ENCODE measurements around the gene KRTAP3-1. TPM values are rescaled to one million over a fixed set of nuclear protein-coding genes. Genes with fewer than 3 reads are reported as not detected.
"Not testable (repeated sequence)": the region's sequence is repeated elsewhere in the genome, so short reads cannot be mapped to it uniquely, and the experiment has no call there.

The KRTAP3-1 gene
- total RNA-seq, 1 donor from 2014 or later, result not detected

DNA sequence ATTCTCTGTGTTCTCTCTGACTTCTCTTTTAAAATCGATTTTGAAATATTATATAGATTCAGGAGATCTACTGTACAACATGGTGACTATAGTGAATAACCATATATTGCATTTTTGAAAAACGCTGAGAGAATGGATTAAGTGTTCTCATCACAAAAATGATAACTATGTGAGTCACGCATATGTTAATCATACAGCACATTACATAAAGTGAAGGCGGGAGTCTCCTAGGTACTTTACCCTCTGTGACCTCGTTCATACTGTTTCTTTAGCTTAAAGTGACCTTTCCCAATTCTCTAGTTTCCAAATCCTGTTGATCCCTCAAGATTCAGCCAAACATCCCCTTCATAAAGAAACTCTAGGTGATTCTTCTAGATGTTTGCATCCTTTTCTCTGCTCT, 6.1 kb downstream of the KRTAP3-1 start:
- no peak overlapping the region for H3K9ac ChIP-seq (ENCODE audit: low read depth in 1 of 3, low read length in 3 of 3)
- peaks cover 0 to 6% (median 3%) of the 10 kb centered on the region in 3 donors for H3K27me3 ChIP-seq (ENCODE audit: control insufficient read depth in 3 of 3, insufficient read depth in 3 of 3, low read length in 3 of 3)
- H3K4me1 ChIP-seq (ENCODE audit: control insufficient read depth in 3 of 3, insufficient read depth in 3 of 3, low read length in 3 of 3), result no peaks in the 10 kb centered on the region
- no peaks in the 10 kb centered on the region for H3K9me3 ChIP-seq (ENCODE audit: control insufficient read depth in 3 of 3, low read length in 3 of 3)
- H3K27ac ChIP-seq (ENCODE audit: low read depth, low read length), result no peak overlapping the region
- no peak overlapping the region for H3K4me3 ChIP-seq (ENCODE audit: low read length in 3 of 3)
- no peaks in the 10 kb centered on the region for H3K36me3 ChIP-seq (ENCODE audit: control insufficient read depth in 3 of 3, insufficient read depth in 3 of 3, low read length in 3 of 3)

DNA sequence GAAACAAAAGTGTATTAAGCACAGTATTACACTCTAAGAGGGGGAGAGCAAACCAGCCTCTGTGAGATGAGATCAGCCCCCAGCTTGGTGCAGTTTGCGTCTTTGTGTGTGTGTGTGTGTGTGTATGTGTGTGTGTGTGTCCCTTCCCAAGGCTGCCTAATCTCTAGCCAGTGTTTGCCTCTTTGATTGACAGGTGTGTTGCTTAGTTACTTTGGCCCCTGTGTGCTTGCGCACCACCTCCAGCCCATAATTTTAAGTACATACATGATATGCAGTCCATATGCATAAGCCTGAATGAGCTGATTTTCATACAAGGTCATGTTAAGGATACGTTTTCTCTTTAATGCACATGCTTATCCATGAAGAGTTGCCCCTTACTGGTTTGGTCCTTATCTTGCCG, 7.1 kb downstream of the KRTAP3-1 start:
- no peaks in the 10 kb centered on the region for H3K9me3 ChIP-seq (ENCODE audit: control insufficient read depth in 3 of 3, low read length in 3 of 3)
- no peaks in the 10 kb centered on the region for H3K4me1 ChIP-seq (ENCODE audit: control insufficient read depth in 3 of 3, insufficient read depth in 3 of 3, low read length in 3 of 3)
- H3K27ac ChIP-seq (ENCODE audit: low read depth, low read length), result no peak overlapping the region
- H3K27me3 ChIP-seq (ENCODE audit: control insufficient read depth in 3 of 3, insufficient read depth in 3 of 3, low read length in 3 of 3), result peaks cover 0 to 9% (median 3%) of the 10 kb centered on the region in 3 donors
- no peaks in the 10 kb centered on the region for H3K36me3 ChIP-seq (ENCODE audit: control insufficient read depth in 3 of 3, insufficient read depth in 3 of 3, low read length in 3 of 3)
- no peak overlapping the region for H3K9ac ChIP-seq (ENCODE audit: low read depth in 1 of 3, low read length in 3 of 3)
- no peak overlapping the region for H3K4me3 ChIP-seq (ENCODE audit: low read length in 3 of 3)

DNA sequence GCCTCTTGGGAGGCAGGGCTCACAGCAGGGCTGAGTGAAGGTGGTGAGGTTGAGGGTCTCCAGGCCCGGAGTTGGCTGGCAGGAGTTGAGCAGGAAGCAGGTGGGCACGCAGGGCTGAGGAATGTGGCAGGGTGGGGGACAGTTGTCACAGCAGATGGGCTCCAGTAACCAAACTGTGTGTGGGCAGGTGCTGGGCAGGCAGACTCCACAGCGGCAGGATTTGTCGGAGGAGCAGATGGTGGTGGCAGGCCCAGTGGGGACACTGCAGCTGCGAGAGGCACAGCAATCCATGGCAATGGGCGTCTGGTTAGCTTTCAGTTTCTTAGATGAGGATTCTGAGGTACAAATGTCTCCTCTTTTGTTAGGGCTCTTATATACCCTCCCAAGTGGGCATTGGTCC, 9.4 kb downstream of the KRTAP3-1 start, which contains the start of gene KRTAP3-2:
TSS of gene KRTAP3-2 (minus strand) at position 344 of the 400 bp plus-strand sequence. CDS start at position 291, 53 bp downstream.
- not testable (repeated sequence) for H3K4me1 ChIP-seq (ENCODE audit: control insufficient read depth in 3 of 3, insufficient read depth in 3 of 3, low read length in 3 of 3); H3K9me3 ChIP-seq (ENCODE audit: control insufficient read depth in 3 of 3, low read length in 3 of 3); H3K36me3 ChIP-seq (ENCODE audit: control insufficient read depth in 3 of 3, insufficient read depth in 3 of 3, low read length in 3 of 3); H3K9ac ChIP-seq (ENCODE audit: low read depth in 1 of 3, low read length in 3 of 3); H3K4me3 ChIP-seq (ENCODE audit: low read length in 3 of 3); H3K27ac ChIP-seq (ENCODE audit: low read depth, low read length)
- peaks cover 2 to 12% (median 3%) of the 10 kb centered on the region in 3 donors for H3K27me3 ChIP-seq (ENCODE audit: control insufficient read depth in 3 of 3, insufficient read depth in 3 of 3, low read length in 3 of 3)

DNA sequence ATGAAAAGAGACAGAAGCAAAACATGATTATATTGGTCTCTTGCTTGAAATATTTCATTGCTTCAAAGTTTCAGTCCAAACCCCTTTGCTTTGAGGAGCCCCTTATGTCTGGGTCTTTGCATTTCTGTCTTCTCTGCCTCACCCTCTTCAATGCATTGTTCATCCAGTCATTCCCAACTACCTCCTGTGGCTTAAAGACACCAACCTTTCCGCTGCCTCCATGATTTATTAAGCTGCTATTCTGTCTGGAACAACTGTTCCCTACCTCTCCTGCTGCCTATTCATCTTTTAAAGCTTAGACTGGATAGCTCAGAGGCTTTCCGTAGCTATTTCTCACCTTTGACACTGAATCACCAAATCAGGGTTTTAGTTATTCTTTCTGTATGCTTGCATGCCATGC, 11.6 kb downstream of the KRTAP3-1 start:
- peaks cover 3 to 15% (median 5%) of the 10 kb centered on the region in 3 donors for H3K27me3 ChIP-seq (ENCODE audit: control insufficient read depth in 3 of 3, insufficient read depth in 3 of 3, low read length in 3 of 3)

DNA sequence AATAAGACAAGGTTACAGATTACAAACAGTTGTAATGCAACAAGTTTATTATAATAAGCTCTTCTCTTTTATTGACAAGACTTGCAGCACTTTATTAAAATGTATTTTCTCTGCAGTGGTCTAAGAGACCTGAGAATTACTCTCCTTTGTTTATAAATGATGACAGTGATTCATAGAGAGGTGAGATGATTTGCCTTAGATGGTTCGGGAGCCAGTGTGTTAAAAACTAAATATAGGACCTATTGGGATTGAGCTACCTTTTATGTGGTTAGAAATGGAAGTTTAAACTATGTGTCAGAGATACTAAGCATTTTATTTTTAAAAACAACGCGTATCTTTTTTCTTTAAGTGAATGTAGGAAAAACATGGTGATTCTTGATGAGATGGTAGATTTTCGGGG, 12.1 kb downstream of the KRTAP3-1 start:
- H3K4me1 ChIP-seq (ENCODE audit: control insufficient read depth in 3 of 3, insufficient read depth in 3 of 3, low read length in 3 of 3), result no peaks in the 10 kb centered on the region
- H3K4me3 ChIP-seq (ENCODE audit: low read length in 3 of 3), result no peak overlapping the region
- H3K9ac ChIP-seq (ENCODE audit: low read depth in 1 of 3, low read length in 3 of 3), result no peak overlapping the region
- peaks cover 3 to 13% (median 5%) of the 10 kb centered on the region in 3 donors for H3K27me3 ChIP-seq (ENCODE audit: control insufficient read depth in 3 of 3, insufficient read depth in 3 of 3, low read length in 3 of 3)
- no peaks in the 10 kb centered on the region for H3K9me3 ChIP-seq (ENCODE audit: control insufficient read depth in 3 of 3, low read length in 3 of 3)
- H3K36me3 ChIP-seq (ENCODE audit: control insufficient read depth in 3 of 3, insufficient read depth in 3 of 3, low read length in 3 of 3), result no peaks in the 10 kb centered on the region
- H3K27ac ChIP-seq (ENCODE audit: low read depth, low read length), result no peak overlapping the region

More for the DNA sequence above, 11.6 kb downstream of the KRTAP3-1 start:
- Histone ChIP-seq H3K36me3 (ENCODE audit: control insufficient read depth in 3 of 3, insufficient read depth in 3 of 3, low read length in 3 of 3) (no peaks in the 10 kb centered on the region), H3K4me3 (ENCODE audit: low read length in 3 of 3) (no peak overlapping the region), H3K27ac (ENCODE audit: low read depth, low read length) (no peak overlapping the region), H3K9ac (ENCODE audit: low read depth in 1 of 3, low read length in 3 of 3) (no peak overlapping the region), H3K9me3 (ENCODE audit: control insufficient read depth in 3 of 3, low read length in 3 of 3) (no peaks in the 10 kb centered on the region), H3K4me1 (ENCODE audit: control insufficient read depth in 3 of 3, insufficient read depth in 3 of 3, low read length in 3 of 3) (no peaks in the 10 kb centered on the region)

DNA sequence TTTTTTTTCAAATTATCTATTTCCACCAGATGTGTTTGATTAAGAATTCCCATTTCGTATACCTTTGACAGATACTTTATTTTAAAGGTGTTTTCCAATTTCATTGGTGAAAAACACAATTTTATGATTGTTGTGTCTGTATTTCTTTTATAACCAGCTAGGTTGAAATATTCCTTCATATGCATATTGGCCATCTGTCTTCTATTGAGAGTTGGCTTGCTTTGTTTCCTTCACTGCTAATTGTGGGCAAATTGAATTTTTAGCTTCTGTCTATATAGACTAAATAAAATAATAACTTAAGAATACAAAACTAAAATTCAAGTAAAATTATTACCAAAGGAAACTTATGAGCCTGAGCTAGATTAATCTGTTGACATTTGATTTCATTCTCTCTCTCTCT, 13.8 kb downstream of the KRTAP3-1 start:
- Histone ChIP-seq H3K27ac (ENCODE audit: low read depth, low read length) (no peak overlapping the region), H3K36me3 (ENCODE audit: control insufficient read depth in 3 of 3, insufficient read depth in 3 of 3, low read length in 3 of 3) (no peaks in the 10 kb centered on the region), H3K4me1 (ENCODE audit: control insufficient read depth in 3 of 3, insufficient read depth in 3 of 3, low read length in 3 of 3) (no peaks in the 10 kb centered on the region), H3K9me3 (ENCODE audit: control insufficient read depth in 3 of 3, low read length in 3 of 3) (no peaks in the 10 kb centered on the region), H3K27me3 (ENCODE audit: control insufficient read depth in 3 of 3, insufficient read depth in 3 of 3, low read length in 3 of 3) (peaks cover 3 to 9% (median 5%) of the 10 kb centered on the region in 3 donors), H3K9ac (ENCODE audit: low read depth in 1 of 3, low read length in 3 of 3) (no peak overlapping the region), H3K4me3 (ENCODE audit: low read length in 3 of 3) (no peak overlapping the region)

DNA sequence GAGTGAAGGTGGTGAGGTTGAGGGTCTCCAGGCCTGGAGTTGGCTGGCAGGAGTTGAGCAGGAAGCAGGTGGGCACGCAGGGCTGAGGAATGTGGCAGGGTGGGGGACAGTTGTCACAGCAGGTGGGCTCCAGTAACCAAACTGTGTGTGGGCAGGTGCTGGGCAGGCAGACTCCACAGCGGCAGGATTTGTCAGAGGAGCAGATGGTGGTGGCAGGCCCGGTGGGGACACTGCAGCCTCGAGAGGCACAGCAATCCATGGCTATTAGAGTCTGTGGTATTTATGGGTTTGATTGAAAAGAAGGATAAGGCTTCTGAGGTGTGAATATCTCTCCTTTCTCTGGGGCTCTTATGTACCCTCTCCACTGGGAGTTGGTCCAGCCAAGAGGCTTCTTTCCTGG, 15.1 kb downstream of the KRTAP3-1 start, which contains the start of gene KRTAP3-3:
TSS of gene KRTAP3-3 (minus strand) at position 326 of the 400 bp plus-strand sequence. CDS start at position 259, 67 bp downstream.
- H3K4me3 ChIP-seq (ENCODE audit: low read length in 3 of 3), result no peak within 1 kb of the TSS
- H3K4me1 ChIP-seq (ENCODE audit: control insufficient read depth in 3 of 3, insufficient read depth in 3 of 3, low read length in 3 of 3), result no peaks in the 10 kb centered on the region
- no peaks in the 10 kb centered on the region for H3K9me3 ChIP-seq (ENCODE audit: control insufficient read depth in 3 of 3, low read length in 3 of 3)
- no peaks in the 10 kb centered on the region for H3K36me3 ChIP-seq (ENCODE audit: control insufficient read depth in 3 of 3, insufficient read depth in 3 of 3, low read length in 3 of 3)
- peaks cover 3 to 9% (median 5%) of the 10 kb centered on the region in 3 donors for H3K27me3 ChIP-seq (ENCODE audit: control insufficient read depth in 3 of 3, insufficient read depth in 3 of 3, low read length in 3 of 3)
- no peak within 1 kb of the TSS for H3K27ac ChIP-seq (ENCODE audit: low read depth, low read length)
- H3K9ac ChIP-seq (ENCODE audit: low read depth in 1 of 3, low read length in 3 of 3), result no peak within 1 kb of the TSS

DNA sequence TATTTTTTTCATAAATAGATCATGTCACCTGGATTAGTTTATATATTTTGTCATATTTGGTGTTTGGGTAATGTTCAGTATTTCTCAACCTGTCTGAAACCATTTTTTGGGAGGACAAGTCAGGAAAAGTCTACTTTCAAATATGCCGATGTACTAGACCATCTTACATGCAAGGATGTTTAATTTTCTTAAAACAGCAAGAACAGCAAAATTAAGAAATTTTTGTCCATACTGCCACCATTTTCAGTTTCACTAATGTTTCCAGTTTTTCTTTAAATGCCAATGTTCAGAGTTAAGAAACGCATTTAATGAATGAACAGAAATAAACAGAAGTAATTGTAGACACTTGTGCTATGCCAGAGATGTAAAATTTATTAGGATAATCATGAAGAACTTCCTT, 15.8 kb downstream of the KRTAP3-1 start:
- H3K9ac ChIP-seq (ENCODE audit: low read depth in 1 of 3, low read length in 3 of 3), result no peak overlapping the region
- H3K9me3 ChIP-seq (ENCODE audit: control insufficient read depth in 3 of 3, low read length in 3 of 3), result no peaks in the 10 kb centered on the region
- no peak overlapping the region for H3K27ac ChIP-seq (ENCODE audit: low read depth, low read length)
- H3K4me1 ChIP-seq (ENCODE audit: control insufficient read depth in 3 of 3, insufficient read depth in 3 of 3, low read length in 3 of 3), result no peaks in the 10 kb centered on the region
- no peak overlapping the region for H3K4me3 ChIP-seq (ENCODE audit: low read length in 3 of 3)
- peaks cover 3 to 9% (median 5%) of the 10 kb centered on the region in 3 donors for H3K27me3 ChIP-seq (ENCODE audit: control insufficient read depth in 3 of 3, insufficient read depth in 3 of 3, low read length in 3 of 3)
- H3K36me3 ChIP-seq (ENCODE audit: control insufficient read depth in 3 of 3, insufficient read depth in 3 of 3, low read length in 3 of 3), result no peaks in the 10 kb centered on the region

DNA sequence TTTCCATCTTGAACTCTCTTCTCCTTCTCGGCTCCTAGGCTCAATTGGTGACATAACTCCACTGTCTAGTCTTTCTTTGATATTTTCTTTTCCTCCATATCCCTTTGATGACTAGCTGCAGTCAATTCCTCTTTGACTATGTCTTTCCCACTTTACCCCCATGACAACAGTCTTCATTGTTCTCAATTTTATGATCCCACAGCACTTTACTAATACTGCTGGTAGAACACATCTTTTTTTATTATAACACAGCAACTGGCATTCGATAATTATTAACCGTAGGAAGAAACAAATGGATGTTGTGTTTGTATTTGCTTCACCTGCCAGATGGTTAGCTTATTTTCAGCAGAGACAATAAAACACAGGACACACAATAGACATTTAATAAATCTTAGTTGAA, 16.3 kb downstream of the KRTAP3-1 start:
- no peaks in the 10 kb centered on the region for H3K4me1 ChIP-seq (ENCODE audit: control insufficient read depth in 3 of 3, insufficient read depth in 3 of 3, low read length in 3 of 3)
- peaks cover 3 to 9% (median 5%) of the 10 kb centered on the region in 3 donors for H3K27me3 ChIP-seq (ENCODE audit: control insufficient read depth in 3 of 3, insufficient read depth in 3 of 3, low read length in 3 of 3)
- no peaks in the 10 kb centered on the region for H3K36me3 ChIP-seq (ENCODE audit: control insufficient read depth in 3 of 3, insufficient read depth in 3 of 3, low read length in 3 of 3)
- H3K4me3 ChIP-seq (ENCODE audit: low read length in 3 of 3), result no peak overlapping the region
- H3K27ac ChIP-seq (ENCODE audit: low read depth, low read length), result no peak overlapping the region
- no peak overlapping the region for H3K9ac ChIP-seq (ENCODE audit: low read depth in 1 of 3, low read length in 3 of 3)
- H3K9me3 ChIP-seq (ENCODE audit: control insufficient read depth in 3 of 3, low read length in 3 of 3), result no peaks in the 10 kb centered on the region

DNA sequence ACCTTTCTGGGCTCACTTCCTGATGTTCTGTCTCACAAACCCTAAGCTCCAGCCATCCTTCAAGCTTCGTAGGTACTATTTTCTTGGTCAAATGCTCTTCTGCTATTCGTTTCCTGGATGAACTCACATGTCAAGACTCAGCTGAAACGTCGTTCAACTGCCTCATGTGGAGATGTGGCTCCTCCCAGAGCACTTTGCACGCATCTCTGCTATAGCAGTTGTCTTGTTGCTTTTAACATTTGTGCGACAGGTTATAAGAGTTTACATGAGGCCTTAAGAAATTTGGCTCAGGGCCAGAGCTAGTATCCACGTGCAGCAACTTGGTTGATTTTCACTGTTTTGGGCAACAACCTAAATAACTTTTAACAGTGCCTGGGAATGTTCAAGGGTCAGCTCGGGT, 22.0 kb downstream of the KRTAP3-1 start:
- Histone ChIP-seq H3K9ac (ENCODE audit: low read depth in 1 of 3, low read length in 3 of 3) (no peak overlapping the region), H3K4me1 (ENCODE audit: control insufficient read depth in 3 of 3, insufficient read depth in 3 of 3, low read length in 3 of 3) (no peaks in the 10 kb centered on the region), H3K9me3 (ENCODE audit: control insufficient read depth in 3 of 3, low read length in 3 of 3) (no peaks in the 10 kb centered on the region), H3K36me3 (ENCODE audit: control insufficient read depth in 3 of 3, insufficient read depth in 3 of 3, low read length in 3 of 3) (no peaks in the 10 kb centered on the region), H3K27me3 (ENCODE audit: control insufficient read depth in 3 of 3, insufficient read depth in 3 of 3, low read length in 3 of 3) (peaks cover 0 to 15% (median 12%) of the 10 kb centered on the region in 3 donors), H3K27ac (ENCODE audit: low read depth, low read length) (no peak overlapping the region), H3K4me3 (ENCODE audit: low read length in 3 of 3) (no peak overlapping the region)
